WTC11 (cell line): ENCODE data around the gene RRP36.
"Not testable (repeated sequence)": the region's sequence is repeated elsewhere in the genome, so short reads cannot be mapped to it uniquely, and the experiment has no call there.

Source experiments
- CTCF ChIP-seq: fragments of 200-600 bp; IDR thresholded peaks from 2 replicates; pipeline ENCODE4 v1.8.0; 2022; ENCODE audit warnings: antibody characterized with exemption
- E2F1 ChIP-seq: sonication (generic); formaldehyde crosslinking; IDR thresholded peaks from 2 replicates; pipeline ENCODE4 v1.8.0; 2022; ENCODE audit warnings: mild to moderate bottlenecking, missing genetic modification reagents
- FOXJ3 ChIP-seq: sonication (generic); formaldehyde crosslinking; IDR thresholded peaks from 2 replicates; pipeline ENCODE4 v1.9.0; 2021; ENCODE audit warnings: missing genetic modification reagents, mild to moderate bottlenecking, borderline replicate concordance
- IRF1 ChIP-seq: sonication (generic); formaldehyde crosslinking; IDR thresholded peaks from 2 replicates; pipeline ENCODE4 v1.8.0; 2023; ENCODE audit warnings: missing genetic modification reagents
- MAX ChIP-seq: sonication (generic); formaldehyde crosslinking; IDR thresholded peaks from 2 replicates; pipeline ENCODE4 v1.8.0; 2022; ENCODE audit warnings: mild to moderate bottlenecking, missing genetic modification reagents
- NR3C1 ChIP-seq: sonication (generic); formaldehyde crosslinking; conservative IDR thresholded peaks from 2 replicates; pipeline ENCODE4 v1.8.1; 2023; ENCODE audit warnings: low read depth, mild to moderate bottlenecking, missing genetic modification reagents
- TEAD4 ChIP-seq: sonication (generic); formaldehyde crosslinking; IDR thresholded peaks from 2 replicates; pipeline ENCODE4 v1.8.0; 2022; ENCODE audit warnings: mild to moderate bottlenecking, missing genetic modification reagents
- ZNF281 ChIP-seq: sonication (generic); formaldehyde crosslinking; IDR thresholded peaks from 2 replicates; pipeline ENCODE4 v1.8.0; 2023; ENCODE audit warnings: mild to moderate bottlenecking, missing genetic modification reagents

GRCh38 chr6:43041475-43041874, 20.1 kb downstream of the RRP36 start:
- TF ChIP-seq CTCF; MAX (CRISPR knock-in tag); FOXJ3 (CRISPR knock-in tag); TEAD4 (CRISPR knock-in tag); E2F1 (CRISPR knock-in tag); IRF1 (CRISPR knock-in tag); ZNF281 (CRISPR knock-in tag); NR3C1 (CRISPR knock-in tag): not testable (repeated sequence)
